Epithelial cell of esophagus (primary cell): ENCODE data around the gene SH2D3A.
A peak's percentile ranks its signal among the peaks of the same experiment; 100 is the strongest.
"Not testable (repeated sequence)": the region's sequence is repeated elsewhere in the genome, so short reads cannot be mapped to it uniquely, and the experiment has no call there.

Experiments used
- DNase-seq: peaks from one replicate; pipeline ENCODE4 v3.0.0; 2010; ENCODE audit warnings: low read depth
- H3K4me3 ChIP-seq: 2 replicates; pipeline ENCODE4 v1.5.1; 2011; ENCODE audit warnings: mild to moderate bottlenecking, low read length, control low read depth
- TF ChIP-seq, protein P1 (sequence below): IDR thresholded peaks from 2 replicates; pipeline ENCODE4 v1.5.1; 2011; ENCODE audit warnings: low read depth, mild to moderate bottlenecking, low read length, control low read depth, inconsistent platforms; ENCODE audit not compliant: insufficient read depth; ENCODE audit errors: missing control alignments

The SH2D3A gene

DNA sequence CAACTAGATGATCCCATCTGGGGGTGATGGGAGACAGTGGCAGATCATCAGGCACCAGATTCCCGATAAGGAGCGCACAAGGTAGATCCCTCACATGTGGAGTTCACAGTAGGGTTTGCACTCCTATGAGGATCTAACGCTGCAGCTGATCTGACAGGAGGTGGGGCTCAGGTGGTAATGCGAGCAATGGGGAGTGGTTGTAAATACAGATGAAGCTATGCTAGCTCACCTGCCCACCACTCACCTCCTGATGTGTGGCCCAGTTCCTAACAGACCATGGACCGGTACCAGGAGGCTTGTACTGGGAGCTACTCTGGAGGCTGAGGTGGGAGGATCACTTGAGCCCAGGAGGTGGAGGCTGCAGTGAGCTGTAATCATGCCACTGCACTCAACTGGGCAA is 40.1 kb upstream of the SH2D3A start:
- TF ChIP-seq, protein P1, sequence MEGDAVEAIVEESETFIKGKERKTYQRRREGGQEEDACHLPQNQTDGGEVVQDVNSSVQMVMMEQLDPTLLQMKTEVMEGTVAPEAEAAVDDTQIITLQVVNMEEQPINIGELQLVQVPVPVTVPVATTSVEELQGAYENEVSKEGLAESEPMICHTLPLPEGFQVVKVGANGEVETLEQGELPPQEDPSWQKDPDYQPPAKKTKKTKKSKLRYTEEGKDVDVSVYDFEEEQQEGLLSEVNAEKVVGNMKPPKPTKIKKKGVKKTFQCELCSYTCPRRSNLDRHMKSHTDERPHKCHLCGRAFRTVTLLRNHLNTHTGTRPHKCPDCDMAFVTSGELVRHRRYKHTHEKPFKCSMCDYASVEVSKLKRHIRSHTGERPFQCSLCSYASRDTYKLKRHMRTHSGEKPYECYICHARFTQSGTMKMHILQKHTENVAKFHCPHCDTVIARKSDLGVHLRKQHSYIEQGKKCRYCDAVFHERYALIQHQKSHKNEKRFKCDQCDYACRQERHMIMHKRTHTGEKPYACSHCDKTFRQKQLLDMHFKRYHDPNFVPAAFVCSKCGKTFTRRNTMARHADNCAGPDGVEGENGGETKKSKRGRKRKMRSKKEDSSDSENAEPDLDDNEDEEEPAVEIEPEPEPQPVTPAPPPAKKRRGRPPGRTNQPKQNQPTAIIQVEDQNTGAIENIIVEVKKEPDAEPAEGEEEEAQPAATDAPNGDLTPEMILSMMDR, result no peak
- no peak for DNase-seq
- no peak overlapping the region for H3K4me3 ChIP-seq

DNA sequence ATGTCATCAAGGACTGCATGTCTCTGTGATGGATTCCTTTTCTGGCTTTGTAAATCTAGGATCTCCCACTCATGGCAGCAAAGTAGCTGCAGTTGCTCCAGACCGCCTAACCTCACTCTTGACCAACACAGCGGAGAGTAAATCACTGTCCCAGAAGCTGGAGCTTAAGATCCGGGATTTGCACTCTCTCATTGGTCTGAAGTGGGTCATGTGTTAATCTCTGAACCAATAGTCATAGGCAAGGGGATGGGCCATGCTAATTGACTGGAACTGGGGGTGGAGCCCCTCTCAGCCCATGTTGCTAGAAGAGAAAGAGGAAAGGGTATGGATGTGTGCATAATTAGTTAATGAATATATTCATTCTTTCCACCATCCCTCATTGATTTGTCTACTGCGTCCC is 39.3 kb upstream of the SH2D3A start:
- TF ChIP-seq, protein P1, result no peak
- DNase-seq, result no peak
- H3K4me3 ChIP-seq, result no peak overlapping the region

DNA sequence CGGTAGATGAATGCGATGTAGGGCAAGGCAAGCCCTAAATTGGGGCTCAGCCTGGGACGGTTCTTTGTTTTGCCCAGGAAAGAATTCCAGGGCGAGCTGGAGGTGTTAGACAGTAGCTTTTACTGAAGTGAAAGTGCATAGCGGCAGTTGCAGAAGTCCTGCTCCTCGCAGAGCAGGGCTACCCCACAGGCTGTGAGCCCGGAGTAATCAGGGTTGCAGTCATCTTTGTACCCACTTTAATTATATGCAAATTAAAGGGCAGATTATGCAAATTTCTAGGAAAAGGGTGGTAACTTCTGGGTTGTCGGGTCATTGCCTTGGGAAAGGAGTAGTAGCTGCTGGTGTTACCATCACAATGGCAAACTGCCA is 35.8 kb upstream of the SH2D3A start:
- TF ChIP-seq, protein P1, result no peak
- DNase-seq, result no peak
- no peak overlapping the region for H3K4me3 ChIP-seq

DNA sequence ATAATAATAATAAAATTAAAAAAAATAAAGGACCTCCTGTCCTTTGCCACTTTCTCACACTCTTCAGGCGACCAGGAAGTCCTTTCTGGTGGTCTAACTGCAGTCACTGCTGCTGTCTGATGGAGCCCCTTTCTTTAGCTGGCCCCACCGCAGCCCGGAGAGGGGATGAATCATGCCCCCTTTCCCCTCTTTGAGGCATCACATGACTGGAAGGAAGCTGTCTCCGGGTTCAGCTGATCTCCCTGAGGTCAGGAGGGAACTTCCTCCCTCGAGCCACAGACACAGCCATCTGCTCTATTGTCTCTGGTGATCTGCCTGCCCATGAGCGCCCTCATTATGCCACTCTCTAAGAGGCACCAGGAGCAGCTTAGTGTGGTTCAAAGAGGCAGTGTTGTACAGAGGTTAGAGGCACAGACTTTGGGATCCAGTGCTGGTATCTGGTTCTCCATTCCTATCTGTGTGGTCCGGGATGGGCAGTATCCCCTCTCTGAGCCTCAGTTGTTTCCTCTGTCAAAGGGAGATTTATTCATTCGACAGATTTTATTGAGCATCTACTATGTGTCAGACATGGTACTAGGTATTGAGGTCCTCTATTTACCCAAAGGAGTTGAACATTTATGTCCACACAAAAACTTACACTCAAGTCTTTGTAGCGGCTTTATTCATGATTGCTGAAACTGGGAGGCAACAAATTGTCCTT is 35.3 kb upstream of the SH2D3A start:
- DNase-seq, result peak; percentile 26
- TF ChIP-seq, protein P1, result no peak
- no peak overlapping the region for H3K4me3 ChIP-seq

DNA sequence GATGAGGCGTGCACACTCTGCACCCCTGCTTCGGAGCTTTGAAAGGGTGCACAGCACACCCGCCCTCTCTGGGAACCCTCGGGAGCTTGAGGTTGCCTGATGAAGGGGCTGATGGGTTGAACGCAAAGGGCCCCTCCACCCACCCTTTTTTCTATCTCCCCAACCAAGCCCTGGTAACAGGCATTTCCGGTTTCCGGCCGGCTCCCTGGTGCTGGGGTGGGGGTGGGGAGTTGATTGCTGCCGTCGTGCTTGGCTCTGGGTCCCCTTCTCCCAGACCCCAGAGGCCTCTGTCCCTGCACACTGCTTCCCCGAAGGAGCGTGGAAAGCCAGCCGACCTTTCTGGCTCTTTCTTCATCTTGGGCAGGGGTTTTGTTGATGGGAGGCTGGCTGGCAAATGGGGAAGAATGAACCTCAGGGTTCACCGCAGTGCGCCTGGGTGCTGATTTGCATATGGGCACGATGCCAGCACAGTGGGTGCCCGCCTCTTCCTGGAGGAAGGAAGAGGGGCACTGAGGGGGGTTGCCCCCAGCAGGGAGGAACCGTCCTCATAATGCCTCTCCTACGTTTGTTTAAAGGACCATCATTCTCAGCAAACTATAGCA is 34.4 kb upstream of the SH2D3A start:
- H3K4me3 ChIP-seq, result peak overlapping the region; percentile 1
- TF ChIP-seq, protein P1, result no peak
- peak; percentile 34 for DNase-seq

DNA sequence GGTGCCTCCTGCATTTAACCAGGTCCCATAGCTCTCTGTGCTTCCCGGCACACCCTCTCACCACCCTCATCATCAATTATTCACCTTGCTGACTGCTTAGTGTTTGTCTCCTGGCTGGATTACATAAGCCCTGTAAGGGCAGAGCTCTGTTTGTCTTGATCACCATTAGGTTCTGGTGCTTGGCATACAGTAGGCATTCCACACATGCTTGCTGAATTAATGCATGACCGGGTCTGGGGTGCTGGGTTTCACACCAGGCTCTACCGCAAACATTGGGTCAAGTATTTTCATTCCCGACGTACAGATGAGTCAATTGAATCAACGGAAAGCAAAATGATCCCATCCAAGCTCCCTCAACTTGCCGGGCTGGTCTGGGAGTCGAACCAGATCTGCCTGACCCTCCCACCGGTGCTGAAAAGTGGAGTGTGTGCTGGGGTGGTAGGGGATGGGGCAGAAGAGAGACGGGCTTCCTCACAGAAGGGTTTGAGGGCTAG is 33.8 kb upstream of the SH2D3A start:
- TF ChIP-seq, protein P1, result no peak
- peak overlapping the region; percentile 1 for H3K4me3 ChIP-seq
- DNase-seq, result peak; percentile 98

DNA sequence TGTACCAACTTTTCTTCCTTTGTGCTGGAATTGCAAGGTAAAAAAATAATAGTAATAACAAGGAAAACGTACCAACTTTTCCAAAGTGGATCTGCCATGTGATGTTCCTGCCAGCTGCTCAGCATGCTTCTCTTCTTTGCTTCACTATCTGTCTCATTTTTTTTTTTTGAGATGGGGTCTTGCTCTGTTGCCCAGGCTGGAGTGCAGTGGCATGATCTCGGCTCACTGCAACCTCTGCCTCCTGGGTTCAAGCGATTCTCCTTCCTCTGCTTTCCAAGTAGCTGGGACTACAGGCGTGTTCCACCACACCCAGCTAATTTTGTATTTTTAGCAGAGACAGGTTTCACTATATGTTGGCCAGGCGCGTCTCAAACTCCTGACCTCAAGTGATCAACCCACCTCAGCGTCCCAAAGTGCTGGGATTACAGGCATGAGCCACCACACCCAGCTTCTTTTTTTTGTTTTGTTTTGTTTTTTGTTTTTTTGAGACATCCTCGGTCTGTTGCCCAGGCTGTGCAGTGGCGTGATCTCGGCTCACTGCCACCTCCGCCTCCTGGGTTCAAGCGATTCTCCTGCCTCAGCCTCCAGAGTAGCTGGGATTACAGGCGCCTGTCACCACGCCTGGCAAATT is 33.0 kb upstream of the SH2D3A start:
- not testable (repeated sequence) for DNase-seq

More for the DNA sequence above, 33.0 kb upstream of the SH2D3A start:
- not testable (repeated sequence) for H3K4me3 ChIP-seq
